Measurements from ENCODE around the gene TREH. TPM values are rescaled to one million over a fixed set of nuclear protein-coding genes. Genes with fewer than 3 reads are reported as not detected.

Gene TREH
- total RNA-seq, 1 donor from 2014 or later = not detected

DNA sequence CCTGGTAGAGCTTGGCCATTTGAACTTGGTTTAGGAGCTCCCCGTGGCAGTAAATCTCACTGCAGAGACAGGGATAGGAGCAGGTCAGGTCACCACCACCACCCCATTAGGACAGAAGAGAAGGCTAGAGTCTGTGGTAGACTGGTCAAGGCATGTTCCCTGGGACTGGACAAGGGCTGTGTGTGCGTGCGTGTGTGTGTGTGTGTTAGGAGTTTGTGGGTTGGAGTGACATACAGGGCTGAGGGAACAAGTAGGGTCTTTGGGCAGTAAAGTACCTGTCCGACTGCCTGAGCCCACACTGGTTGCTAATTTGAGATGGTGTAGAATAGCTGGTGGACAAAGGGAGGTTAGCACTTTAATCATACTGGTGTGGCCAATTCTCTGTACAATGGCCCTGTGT lies 16.1 kb downstream of the TREH start:
- DNase-seq = no peak

DNA sequence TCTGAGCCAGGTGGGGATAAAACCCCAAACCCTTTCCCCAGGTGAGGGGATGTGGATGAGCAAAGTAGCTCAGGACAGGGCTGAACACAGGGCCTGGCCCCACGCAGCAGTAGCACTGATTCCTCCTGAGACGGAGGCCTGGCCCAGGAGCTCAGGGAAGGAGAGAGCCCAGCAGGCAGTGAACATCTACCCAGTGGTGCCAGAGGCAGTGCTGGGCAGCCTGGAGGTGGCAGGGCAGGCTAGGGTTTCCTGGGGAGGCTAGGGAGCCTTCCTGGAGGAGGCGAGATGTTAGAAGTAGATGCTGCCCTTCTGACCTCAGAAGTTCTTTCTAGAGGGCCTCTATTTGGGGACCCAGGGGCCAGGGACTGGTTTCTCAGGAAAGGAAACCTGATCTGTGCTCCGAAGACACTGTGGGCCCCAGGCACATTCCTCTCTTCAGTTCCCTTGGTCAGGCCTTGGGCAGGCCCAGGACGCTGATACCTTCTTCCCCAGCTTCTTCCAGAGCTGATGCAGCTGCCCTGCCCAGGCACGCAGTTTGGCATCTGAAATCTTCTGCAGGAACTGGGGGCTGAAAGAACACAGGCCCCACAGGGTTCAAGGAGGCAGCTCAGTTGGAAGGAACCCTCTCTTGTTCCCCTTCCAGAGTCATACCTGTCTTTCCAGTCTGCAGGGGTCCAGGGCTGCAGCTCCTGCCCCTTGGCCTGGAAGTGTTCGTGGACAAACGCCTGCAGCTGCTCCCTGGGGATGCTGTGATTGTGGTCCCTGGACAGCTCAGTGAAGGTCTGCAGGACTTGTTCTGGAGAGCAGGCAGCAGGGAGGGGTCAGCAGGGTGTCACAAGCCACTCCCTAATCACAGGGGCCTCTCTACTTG lies 16.8 kb downstream of the TREH start:
- no peak for DNase-seq

DNA sequence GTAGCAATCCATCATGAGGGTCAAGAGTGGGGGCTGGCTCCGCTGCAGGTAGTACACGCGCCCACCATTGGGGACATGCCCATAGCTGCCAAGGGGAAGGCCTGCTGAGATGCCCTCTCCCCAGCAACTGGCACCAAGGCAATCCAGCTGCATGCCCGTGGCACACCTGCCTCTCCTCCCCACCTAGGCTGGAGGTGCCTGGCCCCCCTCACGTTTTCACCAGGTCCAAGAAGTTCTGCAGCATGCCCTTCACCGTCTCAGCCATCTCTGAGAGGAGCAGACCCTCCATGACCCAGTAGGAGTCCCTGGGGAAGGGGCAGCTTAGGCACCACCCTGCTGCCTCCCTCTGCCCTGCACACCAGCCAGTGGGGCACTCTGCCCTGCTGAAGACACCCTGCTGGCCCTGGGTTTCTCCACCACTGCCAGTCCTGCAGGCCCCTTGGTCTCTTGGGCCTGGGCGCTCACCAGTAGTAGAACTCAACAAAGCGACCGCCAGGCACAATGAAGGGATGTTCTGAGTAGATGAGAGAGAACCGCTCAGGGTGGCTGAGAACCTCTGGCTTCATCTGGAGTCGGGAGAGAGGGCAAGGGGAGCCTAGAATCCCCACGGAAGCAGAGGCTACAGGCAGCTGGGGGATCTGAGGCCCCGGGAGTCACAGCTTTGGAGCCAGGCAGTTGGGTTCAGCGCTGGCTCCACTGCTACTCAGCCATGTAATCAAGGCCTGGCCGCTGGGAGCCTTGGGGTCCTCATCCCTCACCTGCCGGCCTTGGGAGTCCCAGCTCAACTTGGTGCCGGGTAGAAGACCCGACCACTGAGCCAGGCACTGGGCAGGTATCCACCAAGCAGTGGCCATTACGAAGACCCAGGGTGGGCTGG lies 17.8 kb downstream of the TREH start:
- no peak for DNase-seq

DNA sequence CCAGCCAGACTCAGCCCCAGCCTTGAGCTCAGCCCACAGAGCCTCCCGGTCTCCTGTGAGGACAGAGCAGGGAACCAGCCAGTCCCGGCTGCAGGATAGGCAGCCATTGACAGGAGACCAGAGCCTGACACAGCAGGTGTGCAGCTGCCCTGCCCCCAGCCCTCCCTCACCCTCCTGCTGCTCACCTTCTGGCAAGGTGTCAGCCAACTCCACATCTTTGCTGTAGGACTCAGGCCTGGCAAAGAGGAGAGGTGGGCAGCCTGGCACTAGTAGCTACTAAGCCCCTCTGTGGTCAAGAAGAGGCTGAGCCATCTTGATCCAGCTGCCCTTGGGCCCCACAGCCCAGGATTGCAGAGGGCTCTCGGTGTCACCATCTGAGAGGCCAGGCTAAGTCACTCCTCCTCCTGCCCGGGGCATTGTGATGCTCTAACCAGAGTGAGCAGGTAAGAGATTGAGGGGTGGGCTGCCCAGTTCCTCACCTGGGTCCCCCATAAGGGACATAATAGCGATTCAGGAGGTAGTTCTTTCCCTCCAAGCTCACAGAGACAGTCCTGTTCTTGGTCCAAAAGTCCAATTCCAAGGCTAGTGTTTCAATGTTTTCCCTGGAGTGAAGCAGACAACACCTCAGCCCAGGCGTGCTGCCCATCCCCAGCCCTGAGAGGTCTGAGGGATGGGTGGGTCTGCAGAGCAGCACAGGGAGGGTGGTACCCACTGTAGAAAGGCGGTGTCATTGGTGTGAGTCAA lies 18.6 kb downstream of the TREH start:
- no peak for DNase-seq

DNA sequence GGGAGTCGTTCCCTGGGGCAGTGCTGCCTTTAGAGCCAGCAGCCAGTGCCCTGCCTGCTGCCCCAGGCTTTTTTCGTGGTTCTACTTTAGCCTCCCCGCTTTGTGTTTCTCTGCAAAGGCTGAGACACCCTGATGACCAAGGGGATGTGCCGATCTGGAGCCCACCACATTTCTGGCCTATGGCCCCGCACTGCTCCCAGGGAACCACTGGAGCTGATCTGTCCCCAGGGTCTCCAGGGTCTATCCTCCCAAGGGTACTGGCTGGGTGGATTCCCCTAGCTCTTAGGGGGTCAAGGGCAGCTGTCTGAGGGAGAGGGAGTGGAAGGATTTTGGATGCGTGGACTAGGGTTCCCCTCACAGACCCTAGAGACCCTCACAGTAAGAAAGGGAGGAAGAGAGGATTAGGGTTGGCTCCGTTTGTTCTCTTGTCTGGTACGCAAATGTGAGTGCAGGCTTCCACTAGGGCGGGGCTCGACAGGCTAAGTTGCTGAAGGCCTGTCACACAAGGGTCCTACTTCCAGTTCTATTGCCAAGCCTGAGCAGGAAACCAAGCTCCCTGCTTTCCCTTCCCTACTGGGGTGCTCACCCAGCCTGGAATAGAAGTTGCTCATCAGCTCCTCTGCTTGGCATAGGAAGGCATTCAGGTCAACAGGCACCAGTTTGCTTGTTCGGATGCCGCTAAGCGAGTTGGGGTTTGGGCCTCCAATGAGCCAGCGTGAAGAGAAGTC lies 19.3 kb downstream of the TREH start:
- DNase-seq = no peak

DNA sequence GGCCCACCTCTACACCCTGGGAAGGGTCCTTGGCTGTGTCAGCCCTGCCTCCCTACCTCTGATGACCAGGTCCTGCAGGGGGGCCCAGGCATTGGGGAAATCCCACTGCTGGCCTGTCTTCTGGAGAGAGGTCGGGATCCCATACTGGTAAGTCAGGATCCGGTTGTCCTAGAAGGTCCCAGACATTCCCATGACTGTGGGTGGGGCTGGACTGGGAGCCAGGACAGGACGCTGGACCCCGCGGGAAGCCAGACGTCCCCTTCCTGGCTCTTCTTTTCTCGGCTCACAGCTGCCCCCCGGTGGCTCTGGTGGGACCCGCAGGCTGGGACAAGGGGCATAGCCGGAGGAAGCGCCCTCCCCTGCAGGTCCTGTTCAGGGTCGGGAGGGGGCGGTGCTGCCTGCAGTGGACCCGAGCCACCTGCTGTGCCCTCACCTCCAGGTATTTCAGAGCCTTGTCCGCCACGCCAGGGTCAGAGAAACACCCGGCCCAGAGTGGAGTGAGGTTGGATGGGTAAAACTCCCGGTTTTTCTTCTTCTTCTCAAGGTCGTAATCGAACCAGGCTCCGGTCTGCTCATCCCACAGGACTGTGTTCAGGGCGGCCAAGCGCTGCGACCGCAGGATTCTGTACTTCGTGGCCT lies 20.0 kb downstream of the TREH start:
- DNase-seq = peak; percentile 61

DNA sequence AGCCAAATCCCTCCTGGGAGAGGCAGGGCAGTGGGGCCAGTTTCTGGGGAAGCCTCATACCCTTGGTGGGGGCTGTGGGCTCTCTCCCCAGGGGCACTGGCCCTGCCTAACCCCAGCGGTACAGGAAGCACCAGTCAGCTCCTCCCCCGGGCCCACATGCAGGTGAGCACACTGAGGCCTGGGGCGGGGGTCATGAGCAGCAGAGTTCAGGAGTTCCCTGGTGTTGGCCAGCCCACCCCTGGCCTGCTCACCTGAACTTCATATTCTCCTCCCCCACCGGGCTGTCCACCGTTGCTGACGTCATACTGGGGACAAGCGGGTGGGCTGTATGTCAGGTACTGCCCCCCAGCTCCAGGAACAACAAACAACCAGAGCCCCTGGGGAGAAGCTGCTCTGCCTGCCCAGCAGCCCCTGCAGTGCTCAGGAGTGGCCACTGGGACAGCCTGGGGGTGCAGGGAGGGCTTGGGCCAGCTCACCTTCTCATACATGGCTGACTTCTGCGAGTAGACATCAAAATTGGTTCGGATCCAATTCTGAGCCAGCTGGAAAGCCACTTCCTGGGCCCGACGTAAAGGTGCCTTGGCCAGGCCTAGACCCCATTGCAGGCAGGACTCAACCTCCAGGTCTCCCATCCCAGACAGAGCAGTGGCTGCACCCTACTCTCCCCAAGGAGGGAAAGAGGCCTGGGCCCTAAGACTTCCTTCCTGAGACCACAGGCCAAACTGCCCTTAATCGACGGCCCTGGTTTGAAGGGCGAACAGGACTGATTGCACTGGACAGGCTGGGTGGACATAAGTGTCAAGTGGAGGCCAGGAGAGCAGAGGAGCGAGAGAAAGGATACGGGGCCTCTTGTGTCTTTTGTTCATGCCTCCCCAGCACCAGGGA lies 20.8 kb downstream of the TREH start:
- DNase-seq = no peak

DNA sequence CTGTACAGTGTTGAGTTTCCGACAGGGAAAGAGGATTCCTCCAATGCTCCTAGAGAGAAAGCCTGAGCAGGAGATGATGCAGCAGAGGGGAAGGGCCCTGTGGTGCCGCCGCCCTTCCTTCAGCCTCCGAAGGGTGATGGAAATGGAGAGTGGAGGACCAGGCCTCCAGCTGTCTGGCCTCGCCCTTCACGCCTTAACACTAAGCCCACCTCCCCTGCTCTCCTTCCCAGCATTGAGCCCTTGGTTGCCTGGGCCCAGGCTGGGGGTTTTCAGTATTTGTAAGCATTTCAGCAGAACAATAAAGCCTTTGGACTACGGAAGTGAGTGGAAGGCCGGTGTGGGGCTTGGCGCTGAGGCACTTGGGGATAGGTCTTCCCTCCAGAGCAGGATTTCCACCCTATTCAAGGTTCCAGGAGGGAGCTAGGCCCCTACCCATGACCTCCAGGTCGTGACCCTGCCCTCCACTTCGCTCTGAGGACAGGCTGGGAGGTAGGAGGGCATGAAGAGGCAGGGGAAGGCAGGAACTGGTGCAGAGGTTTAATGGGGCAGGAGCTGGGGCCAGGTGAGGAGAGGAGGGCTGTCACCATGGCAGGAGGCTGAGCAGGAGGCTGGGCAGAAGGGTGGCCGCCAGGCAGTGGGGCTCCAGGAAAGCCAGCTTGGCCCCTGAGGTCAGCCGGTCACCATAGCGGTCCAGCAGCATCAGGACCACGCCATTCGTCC lies 21.6 kb downstream of the TREH start:
- no peak for DNase-seq

DNA sequence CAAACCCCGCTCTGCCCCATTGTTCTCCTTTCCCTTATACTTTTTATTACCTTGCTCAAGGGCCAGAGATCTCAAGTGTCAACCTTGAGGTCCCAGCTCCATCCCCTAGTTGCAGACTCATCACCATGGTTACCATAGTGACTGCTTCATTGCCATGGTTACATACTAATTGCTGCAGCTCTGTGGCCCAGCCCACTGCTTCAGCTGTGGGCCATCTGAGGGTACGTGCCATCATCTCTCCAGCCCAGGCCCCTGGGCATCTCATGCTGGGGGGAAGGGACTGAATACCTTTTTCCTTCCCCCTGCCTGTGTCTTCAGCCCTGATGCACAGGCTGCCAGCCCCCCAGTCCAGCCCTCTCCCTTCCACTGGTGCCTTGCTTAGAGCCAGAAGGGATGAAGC lies 22.2 kb downstream of the TREH start:
- no peak for DNase-seq

DNA sequence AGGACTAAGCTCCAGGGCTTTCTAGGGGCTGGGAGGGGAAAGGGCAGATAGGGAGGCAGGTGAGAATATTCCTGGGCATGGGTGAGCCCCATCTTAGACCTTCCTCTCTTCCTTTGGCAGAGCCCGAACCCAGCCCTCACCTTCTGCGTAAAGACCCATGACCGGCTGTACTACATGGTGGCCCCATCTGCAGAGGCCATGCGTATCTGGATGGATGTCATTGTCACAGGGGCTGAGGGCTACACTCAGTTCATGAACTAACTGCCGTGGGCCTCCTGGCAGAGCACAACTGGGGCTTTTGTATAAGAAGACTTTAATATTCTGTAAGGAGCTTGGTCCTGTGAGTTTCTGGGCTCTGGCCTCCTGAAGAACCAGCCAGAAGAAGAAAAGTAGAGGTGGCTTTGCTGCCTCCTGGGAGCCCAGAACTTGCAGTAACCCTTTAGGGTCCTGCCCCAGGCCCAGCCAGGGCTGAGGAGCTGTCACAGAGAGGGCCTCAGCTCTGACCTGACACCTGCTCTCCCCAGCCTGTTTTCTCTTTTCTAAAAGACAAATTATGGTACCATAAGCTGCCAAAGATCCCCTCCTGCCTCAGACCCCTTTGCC lies 22.8 kb downstream of the TREH start:
- DNase-seq = no peak

DNA sequence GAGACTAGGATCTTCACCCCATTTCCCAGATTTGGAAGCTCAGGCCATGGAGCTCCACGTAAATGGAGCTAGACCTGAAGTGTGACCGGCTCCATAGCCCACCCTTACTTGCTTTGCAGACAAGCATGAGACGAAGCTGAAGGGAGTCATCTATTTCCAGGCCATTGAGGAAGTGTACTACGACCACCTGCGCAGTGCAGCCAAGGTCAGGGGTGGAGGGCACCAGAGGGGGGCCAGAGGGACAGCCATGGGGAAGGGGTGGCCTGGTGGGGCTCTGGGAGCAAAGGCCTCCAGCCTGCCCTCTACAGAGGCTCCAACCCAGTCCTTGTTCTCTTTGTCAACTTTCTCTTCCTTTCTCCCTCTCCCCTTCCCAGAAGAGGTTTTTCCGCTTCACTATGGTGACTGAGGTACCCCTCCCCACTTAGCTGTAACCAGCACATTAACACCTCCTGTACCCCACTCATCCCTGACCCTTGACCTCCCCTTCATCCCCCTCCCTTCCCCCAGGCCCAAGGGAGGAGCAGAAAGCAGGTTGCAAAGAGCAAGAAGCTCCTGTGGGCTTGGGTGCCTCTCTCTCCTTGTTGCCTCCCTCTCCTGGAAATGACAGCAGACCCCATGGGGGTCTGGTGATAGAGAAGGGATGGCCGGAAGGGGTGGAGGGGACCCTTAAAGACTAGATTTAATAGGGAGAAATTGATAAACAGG lies 23.8 kb downstream of the TREH start:
- no peak for DNase-seq

DNA sequence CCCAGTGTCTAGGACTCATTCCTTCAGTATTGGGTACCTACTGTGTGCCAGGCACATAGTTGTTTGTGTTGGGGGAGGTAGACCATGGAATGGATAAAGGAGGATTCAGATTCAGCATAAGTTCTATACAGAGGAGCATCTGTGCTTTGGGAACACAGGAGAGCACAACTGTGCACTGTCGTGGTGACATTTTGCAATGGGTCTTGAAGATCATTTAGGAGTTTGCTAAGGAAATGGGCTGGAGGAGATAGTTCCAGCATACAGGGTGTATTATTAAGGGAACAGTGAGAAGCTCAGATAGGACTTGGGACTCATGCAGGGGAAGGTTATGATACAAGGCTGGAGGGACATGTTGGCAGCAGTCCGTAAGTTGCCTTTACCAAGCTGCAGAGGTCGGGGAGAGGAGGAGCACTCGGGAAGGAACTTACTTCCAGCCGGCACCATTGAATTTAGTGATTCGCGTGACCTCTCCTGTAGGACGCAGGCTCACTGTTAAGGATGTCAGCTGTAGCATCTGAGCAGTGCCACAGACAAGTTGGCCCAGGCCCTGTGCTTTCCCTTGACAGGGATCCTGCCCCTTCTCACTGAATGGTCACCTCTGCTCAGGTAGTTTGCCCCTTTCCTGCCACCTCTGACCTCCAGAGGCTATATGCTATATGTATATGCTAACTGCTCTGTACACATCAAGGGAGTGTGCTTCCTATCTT lies 25.6 kb downstream of the TREH start:
- no peak for DNase-seq

DNA sequence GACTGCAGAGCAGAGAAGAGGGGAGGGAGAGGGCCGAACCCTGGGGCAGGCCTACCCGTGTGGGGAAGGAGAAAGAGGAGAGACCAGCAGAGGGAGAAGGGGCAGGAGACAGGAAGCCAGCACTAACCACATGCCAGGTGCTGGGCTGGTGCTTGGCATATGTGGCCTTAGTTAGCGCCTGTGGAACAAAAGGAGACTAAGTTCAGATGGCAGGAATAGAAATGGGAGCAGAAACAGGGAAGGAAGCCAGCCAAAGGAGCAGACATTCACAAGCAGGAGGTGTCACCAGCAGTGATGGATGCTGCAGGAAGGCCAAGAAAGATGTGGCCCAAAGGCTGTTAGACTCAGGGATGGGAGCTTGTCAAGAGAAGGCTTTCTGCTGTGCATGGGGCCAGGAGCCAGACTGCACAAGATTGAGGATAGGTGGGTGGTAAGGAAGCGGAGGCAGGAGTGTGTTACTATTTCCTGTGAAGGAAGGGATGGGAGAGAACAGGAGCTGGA lies 26.7 kb downstream of the TREH start:
- DNase-seq = peak; percentile 49

DNA sequence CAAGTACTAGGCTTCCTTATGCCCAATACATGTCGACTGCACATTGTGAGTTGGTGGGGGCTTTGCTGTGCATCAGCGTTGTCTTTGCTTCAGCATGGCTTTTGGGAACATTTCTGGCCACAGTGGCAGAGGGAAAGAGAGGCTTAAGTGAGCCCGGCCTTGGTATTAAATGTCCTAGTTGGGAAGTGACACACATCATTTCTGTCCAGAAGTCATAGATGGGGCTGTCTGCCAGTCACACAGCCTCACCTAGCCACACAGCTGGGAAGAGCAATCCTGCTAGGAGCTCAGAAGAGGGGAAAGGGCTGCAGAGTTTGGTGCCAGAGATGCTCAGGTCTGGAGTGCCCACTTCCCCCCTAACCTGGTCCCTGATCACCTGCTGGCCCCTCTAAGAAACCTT lies 27.6 kb downstream of the TREH start:
- no peak for DNase-seq

DNA sequence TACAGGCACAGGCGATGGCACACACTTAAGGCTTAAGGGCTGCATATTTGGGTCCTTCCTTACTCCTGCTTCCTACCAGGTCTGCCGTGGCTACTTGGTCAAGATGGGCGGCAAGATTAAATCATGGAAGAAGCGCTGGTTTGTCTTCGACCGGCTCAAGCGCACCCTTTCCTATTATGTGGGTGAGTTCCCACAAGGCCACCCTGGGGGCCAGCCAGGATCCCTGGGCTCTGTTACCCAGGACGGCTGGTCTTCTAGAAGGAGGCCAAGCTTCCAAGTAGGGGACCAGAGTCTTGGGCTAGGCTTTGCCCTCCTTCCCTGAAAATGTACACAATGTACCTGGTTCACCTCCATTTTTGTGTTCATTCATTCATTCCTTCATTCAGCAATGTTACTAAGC lies 29.1 kb downstream of the TREH start:
- no peak for DNase-seq

DNA sequence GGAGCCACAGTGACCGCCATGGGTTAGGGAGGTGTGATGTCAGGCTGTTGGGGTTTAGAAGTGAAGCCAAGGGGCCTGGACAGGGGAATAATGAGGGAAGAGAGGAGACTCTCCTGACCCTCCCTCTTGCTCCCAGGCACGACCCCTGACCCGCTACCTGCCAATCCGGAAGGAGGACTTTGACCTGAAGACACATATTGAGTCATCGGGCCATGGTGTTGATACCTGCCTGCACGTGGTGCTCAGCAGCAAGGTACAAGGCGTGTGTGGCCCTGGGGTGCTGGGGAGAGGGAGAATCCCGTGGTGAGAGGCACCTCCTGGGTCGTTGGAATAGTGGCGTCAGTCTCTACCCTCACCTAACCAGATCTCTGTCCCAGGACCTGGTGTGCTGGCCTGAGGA lies 29.5 kb downstream of the TREH start:
- DNase-seq = no peak

DNA sequence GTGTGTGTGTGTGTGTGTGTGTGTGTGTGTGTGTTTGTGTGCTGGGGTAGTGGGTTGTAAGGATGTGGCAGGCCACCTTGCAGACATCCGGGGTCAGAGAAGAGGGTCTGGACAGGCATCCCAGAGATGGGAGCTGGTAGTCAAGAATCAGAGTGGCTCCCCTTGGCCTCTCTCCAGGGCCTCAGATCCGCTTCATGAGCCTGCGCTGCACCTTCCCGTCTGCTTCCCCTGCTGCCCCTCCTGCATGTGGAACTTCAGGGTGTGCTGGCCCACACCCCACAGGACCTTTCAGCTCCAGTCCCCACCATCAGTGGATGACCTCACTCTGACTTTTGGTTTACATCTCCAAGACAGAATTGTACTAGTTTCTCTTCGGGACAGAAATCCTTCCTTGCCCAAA lies 31.2 kb downstream of the TREH start:
- no peak for DNase-seq

DNA sequence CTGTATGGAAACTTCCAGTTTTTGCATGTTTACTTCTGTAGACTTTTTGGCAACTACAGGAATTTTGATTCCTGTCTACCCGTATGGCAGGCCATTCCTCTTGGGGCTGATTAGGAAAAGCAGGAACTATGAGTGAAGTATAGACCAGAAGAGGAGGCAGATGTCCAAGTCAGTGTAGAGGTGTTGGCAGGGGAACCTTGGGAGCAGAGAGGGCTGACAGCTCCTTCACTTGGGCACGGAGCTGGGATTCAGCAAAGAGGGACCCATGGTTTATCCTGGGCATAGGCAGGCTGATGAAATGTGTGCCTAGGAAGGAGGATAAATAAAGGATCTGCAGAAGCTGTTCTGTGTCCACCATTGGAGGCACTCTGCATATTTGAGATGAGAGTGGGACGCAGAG lies 33.1 kb downstream of the TREH start:
- no peak for DNase-seq

Data from occipital lobe (tissue), 2 donors.